Hindlimb muscle (tissue), 1 donor: ENCODE results near the gene ATXN1. TPM values are rescaled to one million over a fixed set of nuclear protein-coding genes. Genes with fewer than 3 reads are reported as not detected.
"Not testable (repeated sequence)": the region's sequence is repeated elsewhere in the genome, so short reads cannot be mapped to it uniquely, and the experiment has no call there.

Experiments used
- DNase-seq: peaks from one replicate; pipeline ENCODE4 v3.0.0-alpha.2; 2013
- polyA plus RNA-seq: library from polyadenylated mRNA; unstranded; fragments of 120-200 nt; gene quantifications from one replicate; pipeline ENCODE4 v1.2.1, GENCODE V29; 2013; ENCODE audit not compliant: insufficient read length

The ATXN1 gene
- polyA plus RNA-seq, 1 donor, result 16.1 TPM

DNA sequence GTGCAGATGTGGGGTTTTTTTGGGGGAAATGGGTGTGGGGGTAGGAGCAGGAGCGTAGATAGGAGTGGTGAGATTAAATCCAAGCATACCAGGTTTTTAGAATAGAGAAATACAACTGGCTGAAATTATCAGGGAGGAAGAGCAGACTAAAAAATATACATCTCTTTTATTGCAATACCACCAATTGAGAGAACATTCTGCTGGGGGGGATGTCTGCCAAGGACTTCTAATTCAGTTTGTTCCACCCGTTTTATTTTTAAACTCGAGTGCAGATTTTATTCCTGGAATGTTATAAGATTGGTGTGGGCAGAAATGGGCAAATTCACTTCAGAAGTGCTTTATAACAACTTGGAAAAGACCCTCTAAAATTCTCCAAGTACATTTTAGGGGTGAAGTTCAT, 330.2 kb downstream of the ATXN1 start:
- DNase-seq, result no peak

DNA sequence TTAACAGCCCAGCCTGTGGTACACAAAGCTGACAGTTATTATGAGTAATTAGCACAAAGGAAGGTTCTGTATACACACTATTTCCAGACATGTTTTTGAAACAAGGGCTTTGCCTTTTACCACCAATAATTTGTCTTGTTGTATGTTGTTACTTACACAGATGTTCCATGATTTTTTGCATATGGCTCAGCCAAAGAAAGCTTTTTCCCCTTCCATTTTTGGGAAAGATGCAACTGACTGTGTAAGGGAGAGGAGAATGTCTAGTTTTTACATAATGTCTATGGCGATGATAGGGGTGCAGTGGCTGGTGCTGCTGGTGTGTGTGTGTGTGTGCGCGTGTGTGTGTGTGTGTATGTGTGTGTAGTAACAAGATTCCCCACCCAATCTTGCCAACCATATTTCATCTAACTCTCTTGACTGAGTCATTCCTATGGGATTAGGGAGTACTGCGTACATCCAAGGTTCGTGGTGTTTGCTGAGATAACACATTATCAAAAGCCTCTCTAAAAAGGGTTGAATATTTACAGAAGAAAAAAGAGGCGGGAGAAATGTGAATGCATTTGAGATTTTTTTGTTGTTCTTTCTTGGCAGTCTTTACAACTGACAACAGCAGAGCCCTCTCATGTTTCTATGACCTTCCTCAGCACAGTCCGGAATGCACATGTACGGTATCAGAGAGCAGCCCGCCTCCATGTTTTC, 330.7 kb downstream of the ATXN1 start:
- DNase-seq, result no peak

DNA sequence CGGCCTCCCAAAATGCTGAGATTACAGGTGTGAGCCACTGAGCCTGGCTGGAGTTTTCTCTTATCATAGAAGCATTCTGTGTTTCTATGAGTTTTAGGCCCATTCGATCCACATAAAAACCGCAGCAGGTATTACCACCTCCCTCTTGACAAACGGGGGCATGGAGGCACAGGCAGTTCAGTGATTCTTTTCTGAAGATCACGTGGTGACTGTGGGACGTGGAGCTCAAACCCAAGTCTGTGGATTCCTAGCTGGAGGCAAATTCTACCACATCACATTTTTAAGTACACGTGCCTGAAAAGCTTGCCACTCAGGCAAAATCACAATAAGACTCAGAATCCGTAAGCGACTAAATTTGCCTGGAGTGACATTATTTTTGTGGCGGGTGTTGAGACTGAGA, 331.6 kb downstream of the ATXN1 start:
- no peak for DNase-seq

DNA sequence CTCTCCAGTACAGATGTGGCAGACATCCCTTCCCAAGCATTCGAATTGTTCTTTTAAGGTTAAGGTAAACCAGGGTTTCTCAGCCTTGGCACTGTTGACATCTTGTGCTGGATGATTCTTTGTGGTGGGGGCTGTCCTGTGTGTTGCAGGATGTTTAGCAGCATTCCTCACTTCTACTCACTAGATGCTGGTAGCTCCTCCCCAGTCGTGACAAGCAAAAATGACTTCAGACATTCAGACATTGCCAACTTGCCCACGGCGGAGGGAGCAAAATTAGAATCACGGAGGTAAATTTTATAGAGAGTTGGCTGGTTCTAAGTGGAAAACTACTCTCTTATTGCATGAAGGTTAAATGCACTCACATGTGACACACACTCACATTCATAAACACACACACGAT, 334.1 kb downstream of the ATXN1 start:
- DNase-seq, result no peak

DNA sequence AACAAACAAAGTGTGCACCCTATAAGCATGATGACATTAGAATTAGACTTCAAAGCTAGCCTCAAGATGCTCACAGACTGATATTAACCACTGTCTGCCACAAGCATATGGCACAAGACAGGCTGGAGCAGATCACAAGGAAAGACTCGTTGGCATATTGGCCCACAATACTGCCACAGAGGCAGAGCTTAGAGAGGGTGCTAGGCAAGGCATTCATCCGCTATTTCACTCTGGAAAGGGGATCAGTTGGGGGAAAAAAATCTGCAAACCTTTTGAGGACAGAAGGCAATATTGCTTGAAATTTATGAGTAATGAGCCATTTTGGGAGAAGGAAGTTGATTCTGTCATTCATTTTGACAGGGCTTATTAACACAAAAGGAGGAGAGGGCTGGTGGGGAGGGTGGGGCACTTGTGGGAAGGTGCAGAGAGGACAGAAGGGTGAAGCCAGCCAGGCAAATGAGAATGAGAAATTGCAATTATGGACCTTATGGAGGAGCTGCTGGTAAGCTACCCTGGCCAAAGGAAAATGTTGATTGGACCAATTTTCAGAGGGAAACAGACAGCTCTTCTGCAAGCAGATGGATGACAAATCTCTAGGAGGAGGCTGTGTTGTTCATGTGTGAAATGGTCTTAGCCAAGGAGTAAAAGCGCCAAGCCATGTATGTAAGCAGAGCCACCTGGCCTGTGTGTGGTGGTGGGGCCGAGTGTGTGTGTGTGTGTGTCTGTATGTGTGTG, 335.2 kb downstream of the ATXN1 start:
- no peak for DNase-seq

DNA sequence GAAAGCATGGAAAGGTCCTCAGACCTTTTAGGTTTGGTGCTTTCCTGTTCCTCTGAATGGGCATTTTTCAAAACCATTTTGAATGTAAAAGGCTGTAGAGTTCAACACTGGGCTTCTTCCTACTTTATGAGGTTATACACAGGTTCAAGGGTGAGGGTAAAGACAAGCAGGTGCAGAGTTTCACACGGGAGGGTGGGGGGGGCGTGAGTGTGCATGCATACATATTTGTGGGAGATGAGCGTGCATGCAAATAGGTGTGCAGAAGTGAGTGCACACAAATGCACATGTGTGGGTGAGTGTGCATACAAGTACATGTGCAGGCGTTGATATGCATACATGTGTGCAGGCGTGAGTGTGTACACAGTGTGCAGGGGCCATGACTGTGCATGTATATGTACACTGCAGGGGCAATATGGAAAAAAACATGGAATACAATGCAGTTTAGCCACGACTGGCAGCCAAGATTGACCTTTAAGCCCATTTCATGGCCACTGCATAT, 339.7 kb downstream of the ATXN1 start:
- no peak for DNase-seq

DNA sequence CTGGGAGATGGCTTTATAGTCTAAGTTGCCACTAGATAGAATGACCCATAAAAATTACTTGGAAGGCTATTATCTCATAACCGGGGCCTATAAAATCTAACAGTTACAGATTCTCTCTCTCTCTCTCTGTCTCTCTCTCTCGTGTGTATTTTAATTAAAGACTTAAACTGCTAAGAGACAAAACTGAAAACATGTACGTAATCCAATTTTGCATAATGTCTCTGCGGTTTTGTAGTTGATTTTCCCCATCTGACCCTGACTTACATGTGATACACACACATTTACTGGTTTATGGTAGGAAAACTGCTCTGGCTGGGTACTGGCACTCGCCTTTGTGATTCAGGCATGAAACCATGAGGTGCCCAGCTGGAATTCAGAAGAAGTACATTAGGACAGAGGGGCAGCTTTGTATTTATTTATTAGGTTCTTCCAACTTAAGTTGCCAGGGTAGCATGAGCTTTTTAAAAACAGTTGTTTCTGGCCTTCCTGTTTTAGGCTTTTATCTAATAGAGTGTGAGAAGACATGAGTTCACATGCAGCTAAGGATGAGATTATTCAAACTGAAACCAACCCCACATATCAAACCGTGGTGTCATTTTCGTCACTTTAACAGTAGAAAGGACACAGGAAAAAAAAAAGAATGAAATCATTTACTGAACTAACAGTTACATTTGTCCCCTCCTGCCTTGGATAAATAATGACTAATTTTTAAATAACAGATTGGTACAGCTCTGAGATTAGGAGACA, 340.4 kb downstream of the ATXN1 start:
- no peak for DNase-seq

DNA sequence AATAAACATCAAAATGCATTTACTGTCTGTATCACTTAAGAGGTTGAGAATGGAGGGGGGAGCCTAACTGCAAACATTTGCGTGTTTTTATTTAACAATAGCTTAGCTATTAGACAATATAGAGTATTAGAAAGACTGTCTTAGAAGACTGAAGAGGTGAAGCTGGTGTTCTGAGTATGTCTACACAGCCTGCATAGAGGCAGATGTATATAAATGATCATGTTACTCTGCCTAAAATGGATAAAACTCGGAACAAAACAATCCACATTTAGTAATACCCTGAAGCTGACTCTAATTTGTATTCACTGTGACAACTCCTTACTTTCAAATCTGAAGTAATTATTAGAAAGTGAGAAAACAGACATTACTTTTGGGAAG, 340.9 kb downstream of the ATXN1 start:
- DNase-seq, result no peak

DNA sequence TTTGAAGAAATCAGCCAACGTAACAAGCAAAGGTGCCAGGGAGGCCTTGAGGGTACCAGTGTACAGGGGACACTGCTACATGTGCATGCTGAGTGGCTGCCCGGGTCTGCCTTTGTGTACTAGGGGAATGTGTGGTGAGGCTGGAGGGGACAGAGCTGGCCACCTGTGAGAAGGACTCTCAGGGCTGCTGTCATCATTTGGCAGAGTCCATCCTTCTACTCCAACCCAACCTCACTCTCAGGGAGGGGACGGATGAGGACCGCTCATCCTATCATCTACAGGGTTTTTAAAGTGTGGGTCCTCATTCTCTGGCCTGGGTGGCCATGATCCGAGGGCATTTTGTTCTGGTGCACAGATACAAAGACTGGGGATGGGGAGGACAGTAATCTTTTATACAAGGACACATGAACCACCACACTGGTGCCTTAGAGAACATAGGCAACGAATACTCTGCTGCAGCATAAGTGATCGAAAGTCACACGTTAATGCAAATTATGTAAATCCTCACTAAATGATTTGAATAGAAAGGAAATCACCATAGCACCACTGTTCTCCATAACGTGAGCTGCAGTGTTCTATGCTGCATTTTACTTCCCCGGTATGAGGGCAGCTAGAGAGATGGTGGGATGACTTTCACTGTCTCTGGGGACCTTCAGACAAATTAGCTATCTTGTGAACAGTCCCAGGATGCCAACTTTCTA, 341.5 kb downstream of the ATXN1 start:
- DNase-seq, result no peak

DNA sequence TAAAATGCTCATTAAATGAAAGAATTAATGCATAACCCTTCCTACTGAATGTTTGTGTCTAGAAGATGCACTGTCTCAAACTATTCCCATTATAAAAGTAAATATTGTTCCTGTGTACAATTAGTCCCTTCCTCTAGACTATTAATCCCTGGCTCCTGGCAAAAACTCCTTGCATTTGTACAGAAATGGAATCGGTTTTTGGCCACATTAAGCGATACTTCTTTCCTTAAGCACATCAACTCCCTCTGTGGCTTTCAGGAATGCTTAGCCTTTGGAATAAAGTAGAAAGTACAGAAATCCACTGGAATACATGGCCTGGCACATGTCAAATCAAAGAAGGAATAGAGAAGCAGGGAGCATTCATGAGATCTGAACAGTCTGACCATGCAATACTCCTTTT, 343.1 kb downstream of the ATXN1 start:
- no peak for DNase-seq

DNA sequence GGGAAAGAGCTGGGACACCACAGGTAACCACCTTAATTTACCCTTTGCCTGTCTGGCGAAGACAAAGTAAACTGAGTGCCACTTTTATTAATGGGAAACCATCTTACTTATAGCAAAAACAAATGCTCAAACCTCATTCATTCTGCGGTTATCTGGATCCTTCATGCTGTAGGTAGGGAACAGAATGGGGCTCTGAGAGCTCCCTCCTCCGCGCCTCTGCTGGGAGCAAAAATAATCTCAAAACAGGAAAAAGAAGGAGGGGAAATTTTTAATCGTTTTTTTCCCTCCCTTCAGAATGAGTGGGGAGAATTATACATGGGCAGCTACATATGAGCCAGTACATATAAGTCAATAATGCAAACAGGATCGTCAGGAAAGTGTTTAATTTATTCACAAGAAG, 345.6 kb downstream of the ATXN1 start:
- no peak for DNase-seq

DNA sequence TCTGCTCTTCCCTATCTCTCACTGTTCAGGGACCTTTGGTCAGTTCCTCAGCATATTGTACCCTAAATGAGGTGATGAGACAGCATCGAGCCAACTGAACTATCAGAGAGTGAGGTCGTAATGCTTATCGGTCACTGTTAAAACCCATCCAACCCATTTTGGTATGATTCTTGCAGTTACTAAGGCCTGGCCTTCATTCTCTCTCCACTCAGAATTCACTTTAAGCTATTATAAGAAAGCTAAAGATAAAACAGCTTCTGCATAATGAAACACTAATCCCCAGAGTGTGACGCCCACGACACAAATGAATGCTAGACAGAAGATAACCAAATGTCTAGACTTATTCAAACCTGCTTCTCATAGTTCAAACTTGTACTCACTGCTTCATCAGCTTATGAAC, 347.1 kb downstream of the ATXN1 start:
- no peak for DNase-seq

DNA sequence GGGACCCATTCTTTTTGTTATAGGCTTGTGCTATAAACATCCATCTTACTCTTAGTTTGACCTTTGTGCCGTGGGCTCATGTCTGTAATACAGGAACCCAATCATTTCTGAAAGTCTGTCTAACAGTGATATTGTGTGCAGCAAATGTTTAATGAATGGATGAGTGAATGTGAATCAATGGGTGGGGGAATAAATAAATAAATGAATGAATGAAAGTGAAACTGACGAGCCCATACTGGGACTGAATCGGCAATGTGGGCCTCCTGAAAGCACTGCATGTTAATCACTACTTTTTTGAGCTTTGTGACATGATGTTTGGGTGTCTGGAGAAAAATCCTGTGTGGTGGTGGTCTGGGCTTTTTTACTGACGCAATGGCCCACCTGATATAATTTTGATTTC, 347.9 kb downstream of the ATXN1 start:
- DNase-seq, result no peak

DNA sequence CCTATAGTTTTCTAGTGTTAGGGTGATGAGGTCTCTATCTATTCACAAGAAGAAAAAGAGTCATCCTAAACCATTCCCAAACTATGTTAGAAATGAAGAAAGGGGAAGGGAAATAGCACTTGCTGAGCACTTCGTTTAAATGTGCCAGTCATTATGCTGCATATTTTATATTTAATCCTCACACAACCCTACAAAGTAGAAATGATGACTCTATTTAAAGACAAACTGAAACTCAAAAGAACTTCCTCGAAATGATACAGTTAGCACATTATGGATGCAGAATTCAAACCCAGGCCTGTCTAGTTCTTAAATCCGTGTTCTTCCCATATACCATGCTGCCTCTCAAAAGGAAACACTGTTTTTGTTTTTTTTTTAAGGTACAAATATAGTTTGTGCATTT, 348.3 kb downstream of the ATXN1 start:
- no peak for DNase-seq

DNA sequence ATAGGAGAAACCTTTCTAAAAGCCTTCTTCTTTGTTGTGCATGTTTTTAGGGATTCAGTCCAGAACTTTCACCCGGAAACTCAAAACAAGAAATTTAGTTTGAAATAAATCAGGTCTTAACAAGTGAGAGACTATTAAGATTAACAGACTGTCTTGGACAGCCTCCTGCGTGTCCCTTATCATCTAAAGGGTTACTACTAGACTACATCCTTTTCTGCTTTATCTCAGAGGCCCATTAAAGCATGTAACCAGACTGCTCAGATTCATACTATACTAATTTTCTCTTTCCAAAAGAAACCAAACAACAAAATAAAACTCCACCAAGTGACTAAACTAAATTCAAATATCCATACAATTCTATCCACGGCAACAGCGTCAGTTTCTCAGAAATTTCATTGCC, 349.1 kb downstream of the ATXN1 start:
- no peak for DNase-seq

DNA sequence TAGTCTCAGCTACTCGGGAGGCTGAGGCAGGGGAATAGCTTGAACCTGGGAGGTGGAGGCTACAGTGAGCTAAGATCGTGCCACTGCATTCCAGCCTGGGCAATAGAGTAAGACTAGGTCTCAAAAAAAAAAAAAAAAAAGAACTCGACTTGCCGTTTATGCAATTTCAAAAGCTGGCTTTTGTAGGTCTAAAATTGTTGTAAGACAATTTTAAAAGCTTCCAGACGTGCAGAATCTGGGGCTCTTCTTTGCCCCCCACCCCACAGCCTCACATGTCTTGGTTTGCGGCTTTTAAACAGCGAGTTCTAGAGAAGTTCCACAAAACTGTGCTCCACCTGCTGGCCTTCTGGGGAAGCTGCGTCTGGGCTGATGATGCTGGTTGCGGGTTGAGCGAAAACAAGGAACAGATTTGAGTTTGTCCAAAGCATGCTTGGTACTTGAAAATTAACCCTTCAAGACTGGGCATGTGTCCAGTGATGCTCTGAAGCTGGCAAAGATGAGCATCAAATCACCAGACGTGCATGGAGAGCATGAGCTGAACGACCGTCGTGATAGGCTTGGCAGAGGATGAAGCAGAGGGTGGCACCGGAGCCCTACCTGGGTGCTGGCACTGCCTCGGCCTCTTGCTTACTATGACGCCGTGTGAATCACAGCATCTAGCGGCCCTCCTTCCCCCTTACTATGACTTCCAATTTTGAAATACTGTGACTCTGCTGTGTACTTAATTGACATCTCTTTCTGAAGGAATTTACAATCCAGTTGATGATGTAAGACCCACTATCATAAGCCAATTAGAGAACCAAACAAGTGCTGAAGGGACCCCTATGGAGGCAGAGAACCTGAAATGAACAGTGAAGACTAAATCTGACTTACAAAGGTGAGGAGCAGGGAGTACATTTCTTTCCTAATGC, 351.5 kb downstream of the ATXN1 start:
- no peak for DNase-seq

DNA sequence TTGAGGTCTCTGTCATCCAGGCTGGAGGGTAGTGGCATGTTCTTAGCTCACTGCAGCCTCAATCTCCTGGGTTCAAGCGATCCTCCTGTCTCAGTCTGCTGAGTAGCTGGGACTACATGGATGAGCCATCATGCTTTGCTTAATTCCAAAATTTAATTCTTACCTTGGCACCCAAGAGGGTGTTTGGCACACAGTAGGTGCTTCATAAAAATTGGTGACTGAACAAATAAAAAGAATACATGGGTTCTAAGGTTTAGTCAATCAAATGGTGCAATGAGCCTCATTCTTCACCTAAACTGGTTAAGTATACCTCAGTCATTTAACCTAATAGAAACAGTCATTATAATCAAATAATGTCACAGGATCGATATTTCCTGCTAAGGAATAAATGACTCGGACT, 352.5 kb downstream of the ATXN1 start:
- DNase-seq, result no peak

DNA sequence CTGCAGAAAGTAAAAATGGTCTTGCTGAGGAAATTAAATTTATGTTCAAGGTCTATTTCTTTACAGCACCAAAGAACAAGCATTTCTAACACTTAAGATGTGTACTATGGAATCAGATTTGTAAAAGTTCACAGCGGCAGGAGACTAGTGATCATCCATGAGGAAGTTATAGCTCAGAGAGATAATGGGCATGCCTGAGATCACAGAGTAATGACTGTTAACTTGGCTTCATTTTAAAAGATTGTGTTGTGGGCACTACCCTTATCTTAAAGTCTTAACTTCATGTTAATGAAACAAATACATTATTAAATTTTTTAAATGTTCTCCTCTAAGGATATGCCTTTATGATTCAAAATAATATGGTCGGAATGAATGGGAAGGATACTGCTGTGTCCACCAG, 354.3 kb downstream of the ATXN1 start:
- DNase-seq, result no peak

DNA sequence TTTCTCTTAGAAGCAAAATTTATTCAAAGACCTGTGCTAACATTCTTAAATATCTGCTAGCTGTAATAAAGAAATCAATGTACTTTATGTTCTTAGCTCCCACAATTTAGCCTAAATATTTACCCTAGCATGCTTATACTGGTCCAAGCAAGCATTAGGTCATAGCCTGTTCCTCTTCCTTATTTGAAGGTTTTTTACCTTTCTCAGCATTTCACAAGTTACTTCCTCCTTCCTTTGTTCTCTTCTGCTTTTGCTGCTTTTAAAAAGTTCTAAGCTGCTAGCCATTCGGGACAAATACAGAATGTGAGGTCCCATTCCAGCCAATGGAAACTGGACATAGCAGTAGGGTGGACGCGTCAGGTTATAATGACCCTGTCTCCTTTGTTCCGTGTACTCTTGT, 354.7 kb downstream of the ATXN1 start:
- not testable (repeated sequence) for DNase-seq

DNA sequence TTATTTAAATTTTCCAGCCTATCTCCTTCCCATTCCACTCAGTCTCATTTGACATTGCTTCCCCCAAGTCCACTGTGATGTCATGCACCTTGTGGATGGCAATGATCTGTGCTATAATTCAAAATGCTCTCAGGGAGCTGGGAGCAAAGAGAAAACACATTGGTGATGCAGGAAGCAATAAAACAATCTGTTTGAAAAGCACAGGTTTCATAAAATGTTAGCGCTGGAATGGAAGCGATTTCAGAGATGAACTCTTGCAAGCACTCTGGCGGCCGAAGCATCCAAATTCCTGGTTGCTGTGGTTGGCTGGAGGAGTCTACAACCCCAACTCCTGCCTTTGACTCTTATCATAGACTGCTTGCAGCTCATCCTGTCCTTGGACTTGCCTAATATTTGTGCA, 355.9 kb downstream of the ATXN1 start:
- DNase-seq, result no peak

DNA sequence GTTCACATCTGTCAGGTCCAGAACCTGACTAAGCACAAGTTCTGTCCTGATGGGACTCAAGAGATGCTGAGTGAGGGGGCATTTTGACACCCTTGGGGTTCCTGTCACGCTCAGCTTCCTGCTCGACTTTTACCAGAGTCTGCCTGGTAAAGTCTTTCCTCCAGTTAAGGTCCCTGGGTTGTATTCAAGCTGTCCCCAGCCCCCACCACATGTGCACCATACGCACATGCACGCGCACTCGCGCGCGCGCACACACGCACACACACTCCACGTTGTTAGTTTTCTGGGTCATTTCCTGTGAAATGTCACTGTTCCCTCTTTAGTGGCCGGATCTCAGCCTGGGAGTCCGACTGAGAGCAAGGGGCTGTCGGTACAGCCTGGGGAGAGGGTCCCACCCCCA, 356.8 kb downstream of the ATXN1 start:
- DNase-seq, result no peak

DNA sequence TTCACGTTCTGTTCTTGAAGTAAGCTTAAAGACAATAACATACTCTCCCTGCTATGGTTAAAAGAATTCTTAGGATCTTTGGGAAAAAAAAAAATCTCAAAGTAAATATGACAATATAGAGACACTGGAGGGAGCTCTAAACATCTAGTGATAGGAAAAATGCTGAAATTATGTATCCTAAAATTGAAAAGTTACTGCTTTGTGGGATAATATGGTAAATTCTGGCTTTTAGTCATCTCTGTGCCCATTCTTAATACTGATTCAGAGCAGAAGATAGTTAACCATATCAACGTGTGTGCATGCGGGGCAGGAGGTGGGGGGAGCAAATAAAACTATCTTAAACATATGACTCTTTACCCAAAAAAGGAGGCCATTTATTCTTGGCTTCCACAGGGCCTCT, 357.4 kb downstream of the ATXN1 start:
- DNase-seq, result no peak
